ENCODE results near the gene SPOCK1.

DNA sequence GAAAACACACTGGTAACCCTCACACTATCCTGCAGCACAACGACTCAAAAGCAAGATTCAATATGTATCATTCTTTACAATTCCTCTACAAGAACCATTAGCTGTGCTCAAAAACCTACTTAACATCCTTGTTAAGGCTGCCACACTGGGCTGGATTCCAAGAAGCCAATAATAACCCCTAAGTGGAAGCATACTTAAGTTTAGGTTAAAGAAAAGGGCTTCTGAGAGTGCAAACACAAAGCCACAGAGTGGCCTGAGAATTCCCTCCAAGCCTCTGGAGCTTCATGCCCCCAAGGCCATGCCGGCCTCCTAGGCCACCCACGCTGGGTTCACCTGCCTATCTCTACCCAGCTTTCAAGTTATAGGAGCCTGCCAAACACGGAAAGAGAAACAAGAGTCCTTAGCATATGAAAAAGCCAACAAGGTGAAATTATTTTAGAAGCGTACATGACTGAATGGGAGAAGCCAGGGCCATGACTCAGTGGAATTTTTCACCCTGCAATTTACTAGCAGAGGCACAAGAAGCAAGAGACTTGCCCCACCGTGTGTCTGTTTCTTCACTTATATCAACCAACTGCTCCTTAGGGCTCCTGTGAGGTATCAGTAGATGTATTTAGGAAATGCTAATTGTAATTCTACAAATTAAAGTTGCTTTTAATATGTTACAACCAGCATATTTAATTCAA lies 293.0 kb downstream of the SPOCK1 start:
- TF ChIP-seq, protein P1, sequence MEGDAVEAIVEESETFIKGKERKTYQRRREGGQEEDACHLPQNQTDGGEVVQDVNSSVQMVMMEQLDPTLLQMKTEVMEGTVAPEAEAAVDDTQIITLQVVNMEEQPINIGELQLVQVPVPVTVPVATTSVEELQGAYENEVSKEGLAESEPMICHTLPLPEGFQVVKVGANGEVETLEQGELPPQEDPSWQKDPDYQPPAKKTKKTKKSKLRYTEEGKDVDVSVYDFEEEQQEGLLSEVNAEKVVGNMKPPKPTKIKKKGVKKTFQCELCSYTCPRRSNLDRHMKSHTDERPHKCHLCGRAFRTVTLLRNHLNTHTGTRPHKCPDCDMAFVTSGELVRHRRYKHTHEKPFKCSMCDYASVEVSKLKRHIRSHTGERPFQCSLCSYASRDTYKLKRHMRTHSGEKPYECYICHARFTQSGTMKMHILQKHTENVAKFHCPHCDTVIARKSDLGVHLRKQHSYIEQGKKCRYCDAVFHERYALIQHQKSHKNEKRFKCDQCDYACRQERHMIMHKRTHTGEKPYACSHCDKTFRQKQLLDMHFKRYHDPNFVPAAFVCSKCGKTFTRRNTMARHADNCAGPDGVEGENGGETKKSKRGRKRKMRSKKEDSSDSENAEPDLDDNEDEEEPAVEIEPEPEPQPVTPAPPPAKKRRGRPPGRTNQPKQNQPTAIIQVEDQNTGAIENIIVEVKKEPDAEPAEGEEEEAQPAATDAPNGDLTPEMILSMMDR (conservative IDR thresholded peaks at IDR 0.05; ENCODE audit: low read depth, low read length): no peak
- no peak for TF ChIP-seq EZH2 (IDR thresholded peaks at IDR 0.05; ENCODE audit: low read length, unreplicated experiment)
